ENCODE data around the gene HOXD13.

Gene HOXD13

GRCh38 chr2:176095421-176095820 is 2.9 kb downstream of the HOXD13 start:
- DNase-seq: no peak

GRCh38 chr2:176096243-176096985 is 3.9 kb downstream of the HOXD13 start:
- no peak for DNase-seq

GRCh38 chr2:176096986-176097819 is 4.7 kb downstream of the HOXD13 start:
- peak; percentile 92 for DNase-seq

- DNase-seq: no peak
Observed at GRCh38 chr2:176097820-176098365, 5.4 kb downstream of the HOXD13 start.

GRCh38 chr2:176098366-176099158 is 6.0 kb downstream of the HOXD13 start:
- no peak for DNase-seq

- DNase-seq: no peak
Observed at GRCh38 chr2:176099159-176099727, 6.7 kb downstream of the HOXD13 start.

- DNase-seq: no peak
Observed at GRCh38 chr2:176099728-176100546, 7.4 kb downstream of the HOXD13 start, which contains the start of gene HOXD12. Gene HOXD12 (plus strand): TSS chr2:176099795. CDS start chr2:176099802, 7 bp downstream.

GRCh38 chr2:176100547-176101140 is 8.1 kb downstream of the HOXD13 start:
- no peak for DNase-seq

GRCh38 chr2:176101216-176101830 is 8.8 kb downstream of the HOXD13 start:
- DNase-seq: no peak

- no peak for DNase-seq
Observed at GRCh38 chr2:176101842-176102241, 9.3 kb downstream of the HOXD13 start.

- no peak for DNase-seq
Observed at GRCh38 chr2:176102309-176102866, 9.9 kb downstream of the HOXD13 start.

- no peak for DNase-seq
Observed at GRCh38 chr2:176103194-176103593, 10.7 kb downstream of the HOXD13 start.

- no peak for DNase-seq
Observed at GRCh38 chr2:176103742-176104315, 11.3 kb downstream of the HOXD13 start.

GRCh38 chr2:176104316-176105077 is 12.0 kb downstream of the HOXD13 start:
- DNase-seq: peak; percentile 47

- DNase-seq: no peak
Observed at GRCh38 chr2:176105078-176105729, 12.7 kb downstream of the HOXD13 start.

- DNase-seq: no peak
Observed at GRCh38 chr2:176105730-176106580, 13.4 kb downstream of the HOXD13 start.
